SK-N-MC (cell line): ENCODE measurements around the gene SLC7A6OS.

Source experiments
- EZH2 ChIP-seq: fragments of 200-600 bp; sonication (generic); IDR thresholded peaks from one replicate; pipeline ENCODE4 v1.6.1; 2017; ENCODE audit warnings: antibody characterized with exemption
- FOXP2 ChIP-seq: optimal IDR thresholded peaks from 2 replicates; pipeline ENCODE3; 2011; ENCODE audit warnings: mild to moderate bottlenecking, moderate library complexity; ENCODE audit not compliant: insufficient read depth; ENCODE audit errors: extremely low read length, control extremely low read depth
- POLR2AphosphoS5 ChIP-seq: IDR thresholded peaks from 2 replicates; pipeline ENCODE4 v1.6.1; 2012; ENCODE audit warnings: mild to moderate bottlenecking, low read depth, low read length, borderline replicate concordance

DNA sequence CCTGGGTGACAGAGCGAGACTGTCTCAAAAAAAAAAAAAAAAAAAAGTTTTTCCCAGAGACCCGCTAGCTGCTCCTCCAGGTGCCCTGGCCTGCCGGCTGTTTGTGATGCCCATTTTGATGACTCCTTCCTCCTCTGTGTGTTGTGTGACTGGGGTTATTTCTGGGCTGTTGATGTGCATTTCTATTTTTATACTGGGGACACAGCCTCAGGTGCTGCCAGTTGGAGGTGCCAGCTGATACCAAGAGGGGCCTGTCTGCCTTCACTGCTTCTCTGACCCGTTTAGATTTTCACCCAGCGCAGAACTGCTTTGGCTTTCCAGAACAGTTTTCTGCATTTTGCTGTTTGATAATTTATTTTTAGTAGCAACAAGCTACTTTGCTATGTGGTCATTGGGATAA, 58.9 kb downstream of the SLC7A6OS start:
- TF ChIP-seq EZH2 (no peak), POLR2AphosphoS5 (no peak), FOXP2 (no peak)
